ENCODE measurements around the gene DLGAP3.

GRCh38 chr1:34847094-34847493 lies 82.4 kb downstream of the DLGAP3 start:
- TF ChIP-seq TCF4 (CRISPR knock-in tag; IDR thresholded peaks at IDR 0.05; ENCODE audit: borderline replicate concordance) (no peak), BACH2 (CRISPR knock-in tag; IDR thresholded peaks at IDR 0.05; ENCODE audit: borderline replicate concordance) (no peak), PATZ1 (CRISPR knock-in tag; IDR thresholded peaks at IDR 0.05; ENCODE audit: borderline replicate concordance) (no peak), ZFP3 (CRISPR knock-in tag; IDR thresholded peaks at IDR 0.05) (no peak), PPARA (CRISPR knock-in tag; IDR thresholded peaks at IDR 0.05; ENCODE audit: borderline replicate concordance) (no peak), ZNF70 (CRISPR knock-in tag; IDR thresholded peaks at IDR 0.05) (no peak), OSR1 (CRISPR knock-in tag; IDR thresholded peaks at IDR 0.05) (no peak), ARNTL (CRISPR knock-in tag; IDR thresholded peaks at IDR 0.05; ENCODE audit: borderline replicate concordance, low read depth) (no peak), ZFP30 (CRISPR knock-in tag; IDR thresholded peaks at IDR 0.05) (no peak), ESRRG (CRISPR knock-in tag; IDR thresholded peaks at IDR 0.05) (no peak), ISL1 (CRISPR knock-in tag; IDR thresholded peaks at IDR 0.05) (no peak), TSHZ2 (CRISPR knock-in tag; IDR thresholded peaks at IDR 0.05) (no peak)
